Breast epithelium (tissue), 3 donors: Measurements from ENCODE around the gene EPHA6.

Source experiments
- POLR2A ChIP-seq: fragments of 450-650 bp; IDR thresholded peaks from one replicate; pipeline ENCODE4 v1.6.1; 2016; ENCODE audit warnings: antibody characterized with exemption, mild to moderate bottlenecking, moderate library complexity
- TF ChIP-seq, protein P1 (sequence below), 3 donors: fragments of 450-650 bp; IDR thresholded peaks; one replicate each; pipeline ENCODE4 v1.5.1; 2016 to 2017; ENCODE audit warnings: antibody characterized with exemption in 3 of 3, mild to moderate bottlenecking in 3 of 3, moderate library complexity in 3 of 3

DNA sequence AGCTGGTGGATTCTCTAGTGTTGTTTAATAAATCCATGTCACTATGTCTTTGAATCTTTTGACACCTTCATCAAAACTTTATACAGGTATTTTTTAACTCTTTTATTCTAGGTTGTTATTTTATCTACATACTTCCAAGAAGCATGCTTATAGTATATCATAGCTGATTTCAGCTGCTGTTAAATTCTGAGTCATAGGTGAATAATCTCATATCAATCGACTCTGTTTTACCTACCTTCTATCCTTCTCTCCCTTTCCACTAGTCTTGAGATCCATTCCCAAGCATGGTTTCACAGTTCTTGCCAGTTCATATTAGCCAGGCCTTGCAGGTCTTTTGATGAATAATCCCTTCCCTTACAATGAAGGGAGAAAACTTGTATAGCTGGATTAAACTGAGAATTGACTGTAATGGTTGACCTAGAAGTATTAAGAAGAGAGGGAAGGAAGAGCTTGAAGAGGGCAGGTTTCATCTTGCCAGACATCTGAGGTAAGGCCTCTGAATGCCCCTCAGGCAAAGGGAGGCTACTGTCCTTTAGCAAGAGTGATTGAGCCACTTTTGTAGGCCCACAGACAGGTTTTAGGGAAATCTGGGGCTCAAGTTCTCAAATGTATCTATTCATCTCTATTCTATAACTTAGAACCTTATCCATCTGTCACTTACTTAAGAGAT lies 146.4 kb downstream of the EPHA6 start:
- TF ChIP-seq POLR2A, result no peak
- TF ChIP-seq, protein P1, sequence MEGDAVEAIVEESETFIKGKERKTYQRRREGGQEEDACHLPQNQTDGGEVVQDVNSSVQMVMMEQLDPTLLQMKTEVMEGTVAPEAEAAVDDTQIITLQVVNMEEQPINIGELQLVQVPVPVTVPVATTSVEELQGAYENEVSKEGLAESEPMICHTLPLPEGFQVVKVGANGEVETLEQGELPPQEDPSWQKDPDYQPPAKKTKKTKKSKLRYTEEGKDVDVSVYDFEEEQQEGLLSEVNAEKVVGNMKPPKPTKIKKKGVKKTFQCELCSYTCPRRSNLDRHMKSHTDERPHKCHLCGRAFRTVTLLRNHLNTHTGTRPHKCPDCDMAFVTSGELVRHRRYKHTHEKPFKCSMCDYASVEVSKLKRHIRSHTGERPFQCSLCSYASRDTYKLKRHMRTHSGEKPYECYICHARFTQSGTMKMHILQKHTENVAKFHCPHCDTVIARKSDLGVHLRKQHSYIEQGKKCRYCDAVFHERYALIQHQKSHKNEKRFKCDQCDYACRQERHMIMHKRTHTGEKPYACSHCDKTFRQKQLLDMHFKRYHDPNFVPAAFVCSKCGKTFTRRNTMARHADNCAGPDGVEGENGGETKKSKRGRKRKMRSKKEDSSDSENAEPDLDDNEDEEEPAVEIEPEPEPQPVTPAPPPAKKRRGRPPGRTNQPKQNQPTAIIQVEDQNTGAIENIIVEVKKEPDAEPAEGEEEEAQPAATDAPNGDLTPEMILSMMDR (IDR thresholded peaks at IDR 0.05), result no peak
